Purkinje cell (primary cell): ENCODE results near the gene MTLN. TPM values are rescaled to one million over a fixed set of nuclear protein-coding genes. Genes with fewer than 3 reads are reported as not detected.

Experiments
- polyA plus RNA-seq: library from polyadenylated mRNA; unstranded; fragments of >200 nt; fragmentation: Nextera tagmentation; gene quantifications from 2 replicates; pipeline ENCODE4 v1.2.1, GENCODE V29; 2014

The MTLN gene, protein sequence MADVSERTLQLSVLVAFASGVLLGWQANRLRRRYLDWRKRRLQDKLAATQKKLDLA
- polyA plus RNA-seq, result 201 and 222 TPM in 2 replicates

DNA sequence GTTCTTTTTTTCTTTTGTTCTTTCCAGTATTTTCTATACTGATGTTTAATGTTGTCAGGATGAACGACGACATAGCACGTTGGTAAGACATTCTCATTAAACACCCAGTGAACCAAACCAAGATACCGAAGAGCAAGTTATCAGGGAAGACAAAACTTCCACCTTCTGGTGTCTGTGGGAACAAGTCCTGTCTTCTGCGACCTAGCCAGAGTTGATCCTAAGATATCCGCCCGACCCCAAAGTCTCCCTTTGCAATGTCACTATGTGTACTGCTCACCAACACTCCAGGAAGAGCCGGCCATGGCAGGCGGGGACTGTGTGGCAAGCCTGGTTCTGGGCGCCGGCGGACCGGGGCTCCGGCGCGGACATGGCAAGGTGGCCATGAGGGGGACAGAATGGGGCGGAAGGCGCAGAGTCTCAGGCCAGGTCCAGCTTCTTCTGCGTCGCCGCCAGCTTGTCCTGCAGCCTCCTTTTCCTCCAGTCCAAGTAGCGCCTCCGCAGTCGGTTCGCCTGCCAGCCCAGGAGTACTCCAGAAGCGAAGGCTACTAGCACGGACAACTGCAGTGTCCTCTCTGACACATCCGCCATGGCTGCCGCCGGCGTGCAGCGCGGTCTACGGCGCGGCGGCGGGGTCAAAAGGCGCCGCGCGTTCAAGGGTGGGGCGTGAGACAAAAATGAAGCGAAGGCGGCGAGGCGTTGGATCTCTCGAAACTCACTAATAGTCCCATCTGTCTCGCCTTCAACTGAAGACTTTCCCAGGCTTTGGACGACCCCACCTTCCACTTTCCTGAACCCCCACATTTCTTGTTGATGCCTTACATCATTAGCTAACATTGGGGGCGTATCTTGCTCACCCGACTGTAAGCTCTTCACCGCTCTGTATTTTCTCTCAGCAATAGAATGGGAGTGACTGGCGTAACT lies at the start of gene MTLN:
TSS of gene MTLN (minus strand) at position 610 of the 921 bp plus-strand sequence. CDS start at position 588, 22 bp downstream.

DNA sequence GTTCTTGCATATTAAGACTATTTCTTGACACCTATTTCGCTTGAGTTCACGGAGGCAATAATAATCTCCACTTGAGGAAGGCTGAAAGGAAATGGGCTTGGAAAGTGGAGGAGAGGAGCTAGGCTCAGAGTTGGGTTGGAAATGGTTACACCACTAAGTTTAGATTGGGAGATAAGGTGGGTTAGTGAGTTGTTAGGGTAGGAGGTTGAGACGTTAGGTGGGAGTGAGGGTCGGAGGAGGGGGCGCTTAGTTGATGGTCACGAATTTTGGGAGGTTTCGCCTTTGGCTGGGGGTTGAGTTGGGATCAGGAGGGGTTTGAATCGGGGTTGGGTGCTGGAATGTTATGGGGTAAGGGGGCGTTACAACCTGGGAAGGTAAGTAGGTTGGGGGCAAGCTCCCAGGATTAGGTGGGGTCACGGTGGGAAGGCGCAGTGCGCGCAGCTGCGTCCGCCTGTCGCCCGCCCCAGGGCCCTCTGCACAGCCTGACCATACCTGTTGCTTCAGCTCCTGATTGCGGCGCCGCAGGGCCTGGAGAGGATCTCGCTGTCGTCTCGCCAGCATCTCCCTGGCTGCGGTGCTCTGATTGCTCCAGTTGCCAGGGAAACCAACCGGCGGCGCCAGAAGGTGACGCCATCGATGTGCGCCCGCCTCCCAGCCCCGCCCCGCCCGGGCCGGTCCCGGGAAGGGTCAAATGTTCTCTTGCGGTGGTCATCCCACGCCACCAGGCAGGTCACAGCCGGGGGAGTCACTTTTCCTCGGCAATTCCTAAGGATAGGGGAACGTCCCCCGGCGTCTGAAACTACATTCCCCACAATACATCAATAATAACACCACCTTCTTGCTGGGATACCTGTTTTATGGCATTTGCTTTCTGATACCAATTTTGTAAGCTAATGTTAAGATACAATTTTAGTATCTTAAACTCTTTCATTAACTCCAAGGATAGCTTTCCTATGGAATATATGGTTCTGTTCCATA lies 7.7 kb downstream of the MTLN start, which contains the start of gene NPHP1:
TSS of gene NPHP1 (minus strand) at position 606 of the 978 bp plus-strand sequence. CDS start at position 561, 45 bp downstream.

Other genes with a start within 250 kb of the MTLN start
- not detected in 2 replicates for gene MALL, start 96.7 kb downstream of the MTLN start, polyA plus RNA-seq
- gene NPHP1, start 7.5 kb downstream of the MTLN start, polyA plus RNA-seq, result 6.0 and 13.1 TPM in 2 replicates